Type B pancreatic cell (in vitro differentiated cells): ENCODE measurements around the gene TRAPPC14. TPM values are rescaled to one million over a fixed set of nuclear protein-coding genes. Genes with fewer than 3 reads are reported as not detected.

Experiments used
- DNase-seq: peaks from one replicate; pipeline ENCODE4 v3.0.0; 2021; ENCODE audit warnings: mixed read lengths; ENCODE audit not compliant: unreplicated experiment; ENCODE audit errors: extremely low spot score
- H3K27ac Mint-ChIP-seq: 2 replicates; pipeline ENCODE4 v1.8.0; 2021; ENCODE audit warnings: mild to moderate bottlenecking, mixed read lengths
- H3K27me3 Mint-ChIP-seq: 2 replicates; pipeline ENCODE4 v1.8.0; 2021; ENCODE audit warnings: mixed read lengths
- H3K36me3 Mint-ChIP-seq: 2 replicates; pipeline ENCODE4 v1.8.0; 2021; ENCODE audit warnings: mixed read lengths
- H3K4me1 Mint-ChIP-seq: one replicate; pipeline ENCODE4 v1.8.0; 2021; ENCODE audit warnings: mixed read lengths; ENCODE audit not compliant: unreplicated experiment
- H3K4me3 Mint-ChIP-seq: 2 replicates; pipeline ENCODE4 v1.8.0; 2021; ENCODE audit warnings: mild to moderate bottlenecking, mixed read lengths
- H3K9me3 Mint-ChIP-seq: 2 replicates; pipeline ENCODE4 v1.8.0; 2021; ENCODE audit warnings: mixed read lengths
- CTCF ChIP-seq: fragments of 200-600 bp; sonication (generic); conservative IDR thresholded peaks from 2 replicates; pipeline ENCODE4 v1.5.0; 2021; ENCODE audit warnings: antibody characterized with exemption, mild to moderate bottlenecking
- total RNA-seq: library from RNA; stranded (reverse); gene quantifications from 2 replicates; pipeline ENCODE4 v1.2.1, GENCODE V29; 2021; ENCODE audit warnings: low replicate concordance

Gene TRAPPC14
- total RNA-seq, 1 donor from 2014 or later = 35.2 TPM

GRCh38 chr7:100170101-100170897, 11.8 kb upstream of the TRAPPC14 start:
- H3K4me1 Mint-ChIP-seq = peaks cover 41% of the 10 kb centered on the region
- peak overlapping the region; percentile 40 for H3K27ac Mint-ChIP-seq
- TF ChIP-seq CTCF = no peak
- peaks cover 11% of the 10 kb centered on the region for H3K36me3 Mint-ChIP-seq
- no peak for DNase-seq
- H3K4me3 Mint-ChIP-seq = peak overlapping the region; percentile 76
- H3K9me3 Mint-ChIP-seq = no peaks in the 10 kb centered on the region
- peaks cover 28% of the 10 kb centered on the region for H3K27me3 Mint-ChIP-seq

GRCh38 chr7:100169147-100169850, 10.8 kb upstream of the TRAPPC14 start:
- peaks cover 28% of the 10 kb centered on the region for H3K27me3 Mint-ChIP-seq
- H3K36me3 Mint-ChIP-seq = peaks cover 3% of the 10 kb centered on the region
- DNase-seq = no peak
- H3K4me1 Mint-ChIP-seq = peaks cover 35% of the 10 kb centered on the region
- no peaks in the 10 kb centered on the region for H3K9me3 Mint-ChIP-seq
- H3K4me3 Mint-ChIP-seq = peak overlapping the region; percentile 87
- H3K27ac Mint-ChIP-seq = peak overlapping the region; percentile 75
- TF ChIP-seq CTCF = no peak

- no peak for TF ChIP-seq CTCF
- no peaks in the 10 kb centered on the region for H3K9me3 Mint-ChIP-seq
- H3K27me3 Mint-ChIP-seq = peaks cover 28% of the 10 kb centered on the region
- peaks cover 37% of the 10 kb centered on the region for H3K4me1 Mint-ChIP-seq
- no peak for DNase-seq
- no peaks in the 10 kb centered on the region for H3K36me3 Mint-ChIP-seq
- H3K27ac Mint-ChIP-seq = peak overlapping the region; percentile 75
- H3K4me3 Mint-ChIP-seq = peak overlapping the region; percentile 87
Measured at GRCh38 chr7:100167912-100168323, 9.4 kb upstream of the TRAPPC14 start.

- TF ChIP-seq CTCF = no peak
- Mint-ChIP-seq H3K36me3 (no peaks in the 10 kb centered on the region), H3K27me3 (peaks cover 28% of the 10 kb centered on the region), H3K4me3 (peak overlapping the region; percentile 87), H3K27ac (peak overlapping the region; percentile 75), H3K4me1 (peaks cover 37% of the 10 kb centered on the region), H3K9me3 (no peaks in the 10 kb centered on the region)
- no peak for DNase-seq
Measured at GRCh38 chr7:100166970-100167911, 8.7 kb upstream of the TRAPPC14 start.

GRCh38 chr7:100166317-100166940, 7.9 kb upstream of the TRAPPC14 start:
- no peaks in the 10 kb centered on the region for H3K9me3 Mint-ChIP-seq
- H3K4me3 Mint-ChIP-seq = peak overlapping the region; percentile 87
- no peak for DNase-seq
- no peak for TF ChIP-seq CTCF
- H3K36me3 Mint-ChIP-seq = no peaks in the 10 kb centered on the region
- peak overlapping the region; percentile 75 for H3K27ac Mint-ChIP-seq
- peaks cover 37% of the 10 kb centered on the region for H3K4me1 Mint-ChIP-seq
- H3K27me3 Mint-ChIP-seq = peaks cover 25% of the 10 kb centered on the region
